ENCODE measurements around the gene TGOLN2. TPM values are rescaled to one million over a fixed set of nuclear protein-coding genes. Genes with fewer than 3 reads are reported as not detected.

The TGOLN2 gene
- total and polyA plus RNA-seq, 10 of the 15 experiments (the other 5 are each of a cell fraction or from before 2014, with no cell fraction given) = 13.8 to 92.3 (median 49.4) TPM

GRCh38 chr2:85303780-85304531 lies 23.8 kb downstream of the TGOLN2 start (continued):
- TF ChIP-seq ZBED1 (IDR thresholded peaks at IDR 0.05; ENCODE audit: borderline replicate concordance) = no peak
- no peak for TF ChIP-seq RAD21 (IDR thresholded peaks at IDR 0.05; ENCODE audit: insufficient read depth, low read depth, low read length)
- no peak for TF ChIP-seq BCL3 (IDR thresholded peaks at IDR 0.05; ENCODE audit: borderline replicate concordance, insufficient read depth, low read depth, low read length, poor library complexity, severe bottlenecking)
- TF ChIP-seq STAT1 (conservative IDR thresholded peaks at IDR 0.05) = no peak
- no peak for TF ChIP-seq CBX5 (IDR thresholded peaks at IDR 0.05; ENCODE audit: low read depth)
- TF ChIP-seq CUX1 (IDR thresholded peaks at IDR 0.05; ENCODE audit: insufficient replicate concordance, low read depth, low read length) = no peak
- TF ChIP-seq RUNX3 (IDR thresholded peaks at IDR 0.05; ENCODE audit: low read length) = no peak
- TF ChIP-seq HCFC1 (IDR thresholded peaks at IDR 0.05; ENCODE audit: low read length) = no peak
- no peak for TF ChIP-seq POLR2AphosphoS2 (IDR thresholded peaks at IDR 0.05; ENCODE audit: low read depth, low read length)
